SU-DHL-6 (cell line): ENCODE data around the gene COL1A1.

ENCODE experiments used
- H2AFZ ChIP-seq: fragments of 200-600 bp; sonication (generic); 2 replicates; pipeline ENCODE4 v1.6.1; 2014; ENCODE audit warnings: low read depth, mild to moderate bottlenecking, moderate library complexity, mixed read lengths, antibody characterized with exemption, low read length; ENCODE audit not compliant: severe bottlenecking
- H3F3A ChIP-seq: fragments of 200-600 bp; shearing (Covaris generic); 2 replicates; pipeline ENCODE4 v1.6.0; 2016; ENCODE audit warnings: antibody characterized with exemption, mild to moderate bottlenecking; ENCODE audit not compliant: insufficient read depth
- H3K27ac ChIP-seq: fragments of 200-600 bp; sonication (generic); 2 replicates; pipeline ENCODE4 v1.5.1; 2016; ENCODE audit warnings: low read depth, mild to moderate bottlenecking, low read length, moderate library complexity, mixed read lengths
- H3K27me3 ChIP-seq: fragments of 200-600 bp; sonication (generic), shearing (Covaris generic); 2 replicates; pipeline ENCODE4 v1.6.0; 2014; ENCODE audit warnings: mild to moderate bottlenecking, low read length
- H3K36me3 ChIP-seq: fragments of 200-600 bp; sonication (generic); 2 replicates; pipeline ENCODE4 v1.6.1; 2014; ENCODE audit warnings: mild to moderate bottlenecking, low read length, mixed read lengths
- H3K4me2 ChIP-seq: fragments of 300-600, 200-600 bp; shearing (Covaris generic), sonication (generic); 2 replicates; pipeline ENCODE4 v1.6.0; 2014; ENCODE audit warnings: low read length, low read depth, mild to moderate bottlenecking; ENCODE audit not compliant: poor library complexity, severe bottlenecking
- H3K4me3 ChIP-seq: fragments of 200-600 bp; sonication (generic); 2 replicates; pipeline ENCODE4 v1.5.1; 2014; ENCODE audit warnings: antibody characterized with exemption, low read length, mild to moderate bottlenecking, mixed read lengths; ENCODE audit not compliant: insufficient read depth, poor library complexity, severe bottlenecking
- H3K79me2 ChIP-seq: fragments of 200-600 bp; sonication (generic); 2 replicates; pipeline ENCODE4 v1.6.1; 2014; ENCODE audit warnings: mild to moderate bottlenecking, low read length, moderate library complexity; ENCODE audit not compliant: insufficient read depth
- H3K9ac ChIP-seq: fragments of 200-600 bp; sonication (generic); 2 replicates; pipeline ENCODE4 v1.7.0; 2014; ENCODE audit warnings: mild to moderate bottlenecking, low read length
- H3K9me2 ChIP-seq: fragments of 200-600 bp; sonication (generic); replicated peaks from 2 replicates; pipeline ENCODE4 v1.6.1; 2014; ENCODE audit warnings: low read length; ENCODE audit not compliant: insufficient read depth
- H3K9me3 ChIP-seq: fragments of 200-600 bp; sonication (generic); 2 replicates; pipeline ENCODE4 v1.6.1; 2014; ENCODE audit warnings: low read length, mixed read lengths; ENCODE audit not compliant: insufficient read depth
- H4K20me1 ChIP-seq: fragments of 200-600 bp; sonication (generic); 2 replicates; pipeline ENCODE4 v1.6.1; 2014; ENCODE audit warnings: low read depth, mild to moderate bottlenecking, antibody characterized with exemption, low read length, moderate library complexity, mixed read lengths
- EZH2phosphoT487 ChIP-seq: fragments of 200-600 bp; sonication (generic), shearing (Covaris generic); conservative IDR thresholded peaks from 2 replicates; pipeline ENCODE4 v1.6.1; 2018; ENCODE audit warnings: mild to moderate bottlenecking, antibody characterized with exemption, low read length, moderate library complexity, mixed read lengths
- TF ChIP-seq, protein P1 (sequence below): fragments of 200-600 bp; sonication (generic); IDR thresholded peaks from one replicate; pipeline ENCODE4 v1.5.1; 2017; ENCODE audit warnings: antibody characterized with exemption, mild to moderate bottlenecking, low read length, moderate library complexity; ENCODE audit not compliant: insufficient read depth, poor library complexity, severe bottlenecking

Gene COL1A1

DNA sequence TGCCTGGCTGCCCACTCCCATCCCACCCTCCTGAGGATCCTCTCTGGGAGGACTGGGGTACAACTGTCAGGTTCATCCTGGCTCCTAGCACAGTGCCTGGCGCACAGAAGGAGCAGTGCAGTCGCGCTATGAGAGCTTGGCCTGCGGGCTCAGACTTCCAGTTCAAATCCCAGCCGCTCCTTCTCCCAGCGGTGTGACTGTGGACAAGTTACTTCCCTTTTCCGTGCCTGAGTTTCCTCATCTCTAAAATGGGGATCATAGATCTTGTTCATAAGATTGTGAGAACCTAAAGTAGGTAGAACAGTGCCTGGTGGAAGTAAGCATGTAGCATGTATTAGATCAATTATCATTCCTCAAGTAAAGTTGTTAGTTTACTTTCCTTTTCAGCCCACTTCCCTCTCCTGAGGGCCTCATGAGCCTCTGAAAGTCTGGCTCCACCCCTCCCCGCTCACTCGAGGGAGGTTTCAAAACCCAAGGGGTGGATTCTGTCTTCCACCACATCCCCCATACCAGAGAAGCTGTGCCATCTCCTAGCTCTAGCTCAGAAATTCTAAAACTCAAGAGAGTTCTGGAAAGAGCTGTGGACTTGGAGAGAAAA is 19.9 kb upstream of the COL1A1 start:
- no peaks in the 10 kb centered on the region for H3F3A ChIP-seq
- no peaks in the 10 kb centered on the region for H4K20me1 ChIP-seq
- H3K9ac ChIP-seq = no peak overlapping the region
- no peak for TF ChIP-seq EZH2phosphoT487
- TF ChIP-seq, protein P1, sequence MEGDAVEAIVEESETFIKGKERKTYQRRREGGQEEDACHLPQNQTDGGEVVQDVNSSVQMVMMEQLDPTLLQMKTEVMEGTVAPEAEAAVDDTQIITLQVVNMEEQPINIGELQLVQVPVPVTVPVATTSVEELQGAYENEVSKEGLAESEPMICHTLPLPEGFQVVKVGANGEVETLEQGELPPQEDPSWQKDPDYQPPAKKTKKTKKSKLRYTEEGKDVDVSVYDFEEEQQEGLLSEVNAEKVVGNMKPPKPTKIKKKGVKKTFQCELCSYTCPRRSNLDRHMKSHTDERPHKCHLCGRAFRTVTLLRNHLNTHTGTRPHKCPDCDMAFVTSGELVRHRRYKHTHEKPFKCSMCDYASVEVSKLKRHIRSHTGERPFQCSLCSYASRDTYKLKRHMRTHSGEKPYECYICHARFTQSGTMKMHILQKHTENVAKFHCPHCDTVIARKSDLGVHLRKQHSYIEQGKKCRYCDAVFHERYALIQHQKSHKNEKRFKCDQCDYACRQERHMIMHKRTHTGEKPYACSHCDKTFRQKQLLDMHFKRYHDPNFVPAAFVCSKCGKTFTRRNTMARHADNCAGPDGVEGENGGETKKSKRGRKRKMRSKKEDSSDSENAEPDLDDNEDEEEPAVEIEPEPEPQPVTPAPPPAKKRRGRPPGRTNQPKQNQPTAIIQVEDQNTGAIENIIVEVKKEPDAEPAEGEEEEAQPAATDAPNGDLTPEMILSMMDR = no peak
- no peaks in the 10 kb centered on the region for H3K9me2 ChIP-seq
- H2AFZ ChIP-seq = no peak overlapping the region
- no peak overlapping the region for H3K4me2 ChIP-seq
- H3K27me3 ChIP-seq = no peaks in the 10 kb centered on the region
- H3K4me3 ChIP-seq = no peak overlapping the region
- no peaks in the 10 kb centered on the region for H3K79me2 ChIP-seq
- H3K9me3 ChIP-seq = peaks cover 5% of the 10 kb centered on the region; the same call in 1 of the 2 replicates
- no peaks in the 10 kb centered on the region for H3K36me3 ChIP-seq
- H3K27ac ChIP-seq = no peak overlapping the region

DNA sequence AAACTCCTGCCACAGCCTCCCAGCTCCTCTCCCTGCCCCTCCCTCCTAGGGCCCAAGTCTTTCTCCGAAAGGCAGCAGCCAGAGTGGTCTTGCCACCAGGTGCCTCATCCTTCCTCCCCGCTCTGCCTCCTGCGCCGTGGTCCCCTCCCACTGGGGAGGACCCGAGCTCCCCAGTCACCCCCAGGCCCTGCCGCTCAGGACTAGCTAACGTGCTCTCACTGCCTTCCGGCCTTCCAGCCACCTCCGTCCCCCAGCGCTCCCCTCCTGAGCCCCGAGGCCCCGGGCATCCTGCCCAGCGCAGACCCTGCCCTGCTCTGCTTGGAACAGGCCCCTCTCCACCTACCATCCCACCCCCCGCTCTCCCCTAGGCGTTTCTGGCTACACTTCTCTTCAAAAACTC is 19.4 kb upstream of the COL1A1 start:
- H3K4me2 ChIP-seq = no peak overlapping the region

DNA sequence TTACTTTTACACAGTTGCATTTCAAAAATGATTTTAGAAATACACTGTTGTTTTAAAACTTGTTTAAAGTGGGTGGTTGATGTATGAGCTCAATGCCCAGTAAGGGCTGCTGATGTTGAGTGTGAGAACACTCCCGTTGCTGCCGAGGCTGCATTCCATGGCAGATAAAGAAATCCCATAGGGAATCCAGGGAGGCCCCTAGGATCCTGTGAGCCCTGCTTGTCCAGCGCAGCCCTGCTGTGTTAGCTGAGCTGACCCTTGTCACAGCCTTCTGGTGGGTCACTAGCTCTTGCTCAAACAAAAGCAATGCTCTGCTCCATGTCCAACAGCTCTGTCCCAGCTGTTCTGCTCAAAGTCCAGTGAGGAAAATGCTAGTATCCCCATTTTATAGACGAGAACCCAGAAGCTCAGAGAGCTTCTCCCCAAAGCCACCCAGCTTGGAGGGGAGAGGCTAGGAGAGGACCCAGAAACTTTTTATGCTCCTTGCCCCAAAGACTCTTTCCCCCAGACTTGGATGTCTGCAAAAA is 18.6 kb upstream of the COL1A1 start:
- H3K27me3 ChIP-seq = no peaks in the 10 kb centered on the region
- H3K4me2 ChIP-seq = no peak overlapping the region
- no peak overlapping the region for H3K27ac ChIP-seq
- H3K9me2 ChIP-seq = no peaks in the 10 kb centered on the region
- no peak for TF ChIP-seq EZH2phosphoT487
- TF ChIP-seq, protein P1 = no peak
- no peaks in the 10 kb centered on the region for H4K20me1 ChIP-seq
- no peaks in the 10 kb centered on the region for H3K79me2 ChIP-seq
- no peak overlapping the region for H3K4me3 ChIP-seq
- no peaks in the 10 kb centered on the region for H3F3A ChIP-seq
- no peak overlapping the region for H2AFZ ChIP-seq
- no peak overlapping the region for H3K9ac ChIP-seq
- H3K36me3 ChIP-seq = no peaks in the 10 kb centered on the region
- no peaks in the 10 kb centered on the region for H3K9me3 ChIP-seq

More for the DNA sequence above, 19.4 kb upstream of the COL1A1 start:
- Histone ChIP-seq H2AFZ (no peak overlapping the region), H3K9me3 (peaks cover 3% of the 10 kb centered on the region; the same call in 1 of the 2 replicates), H3K27ac (no peak overlapping the region), H3F3A (no peaks in the 10 kb centered on the region), H3K27me3 (no peaks in the 10 kb centered on the region), H3K79me2 (no peaks in the 10 kb centered on the region), H3K4me3 (no peak overlapping the region), H3K9me2 (no peaks in the 10 kb centered on the region), H3K36me3 (no peaks in the 10 kb centered on the region), H3K9ac (no peak overlapping the region), H4K20me1 (no peaks in the 10 kb centered on the region)
- TF ChIP-seq, protein P1 = no peak
- TF ChIP-seq EZH2phosphoT487 = no peak
